HG03095 (cell line): Measurements from ENCODE around the gene CNNM4.

Experiments used
- ATAC-seq: cut with Tn5 transposase; IDR thresholded peaks from one replicate; pipeline ENCODE4 v1.9.1; 2021; ENCODE audit warnings: moderate library complexity; ENCODE audit not compliant: unreplicated experiment

Gene CNNM4

DNA sequence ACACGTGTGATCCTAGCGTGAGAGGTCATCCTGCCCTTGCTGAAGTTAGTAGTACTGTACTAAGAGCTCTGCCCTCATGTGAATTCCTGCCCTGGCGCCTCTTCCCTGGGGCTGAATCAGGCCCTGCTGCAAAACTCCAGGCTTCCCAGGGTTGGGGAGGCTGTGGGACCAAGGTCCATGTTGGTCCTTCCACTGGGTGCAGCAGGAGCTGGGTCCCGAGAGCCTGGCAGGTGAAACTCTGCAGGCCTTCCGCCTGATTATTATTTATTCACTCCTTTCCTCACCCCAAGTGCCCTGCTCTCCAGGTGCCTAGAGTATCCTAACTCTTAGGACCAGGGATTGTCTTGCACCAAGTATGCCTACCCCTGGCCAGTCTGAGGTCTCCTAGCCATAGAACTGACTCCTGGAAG is 50.1 kb downstream of the CNNM4 start:
- no peak for ATAC-seq

GRCh38 chr2:96811917-96812316 is 51.2 kb downstream of the CNNM4 start:
- no peak for ATAC-seq

DNA sequence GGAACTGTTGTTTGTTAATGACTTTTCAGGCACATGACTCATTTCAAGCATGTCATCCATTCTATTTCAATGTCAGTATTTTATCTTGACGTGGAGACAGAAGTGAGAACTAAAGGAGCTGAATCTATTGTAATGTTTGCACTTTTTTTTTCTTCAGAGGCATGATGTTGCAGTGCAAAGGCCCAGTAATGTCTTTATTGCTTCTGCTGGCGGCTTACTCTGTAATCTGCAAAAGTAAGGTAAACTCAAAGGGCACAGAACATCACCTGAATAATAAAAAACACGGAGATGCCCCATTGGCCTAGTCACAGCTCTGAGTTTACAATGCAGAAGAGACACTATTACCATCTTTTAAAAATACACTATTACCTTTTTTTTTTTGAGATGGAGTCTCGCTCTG is 53.0 kb downstream of the CNNM4 start:
- ATAC-seq = no peak

DNA sequence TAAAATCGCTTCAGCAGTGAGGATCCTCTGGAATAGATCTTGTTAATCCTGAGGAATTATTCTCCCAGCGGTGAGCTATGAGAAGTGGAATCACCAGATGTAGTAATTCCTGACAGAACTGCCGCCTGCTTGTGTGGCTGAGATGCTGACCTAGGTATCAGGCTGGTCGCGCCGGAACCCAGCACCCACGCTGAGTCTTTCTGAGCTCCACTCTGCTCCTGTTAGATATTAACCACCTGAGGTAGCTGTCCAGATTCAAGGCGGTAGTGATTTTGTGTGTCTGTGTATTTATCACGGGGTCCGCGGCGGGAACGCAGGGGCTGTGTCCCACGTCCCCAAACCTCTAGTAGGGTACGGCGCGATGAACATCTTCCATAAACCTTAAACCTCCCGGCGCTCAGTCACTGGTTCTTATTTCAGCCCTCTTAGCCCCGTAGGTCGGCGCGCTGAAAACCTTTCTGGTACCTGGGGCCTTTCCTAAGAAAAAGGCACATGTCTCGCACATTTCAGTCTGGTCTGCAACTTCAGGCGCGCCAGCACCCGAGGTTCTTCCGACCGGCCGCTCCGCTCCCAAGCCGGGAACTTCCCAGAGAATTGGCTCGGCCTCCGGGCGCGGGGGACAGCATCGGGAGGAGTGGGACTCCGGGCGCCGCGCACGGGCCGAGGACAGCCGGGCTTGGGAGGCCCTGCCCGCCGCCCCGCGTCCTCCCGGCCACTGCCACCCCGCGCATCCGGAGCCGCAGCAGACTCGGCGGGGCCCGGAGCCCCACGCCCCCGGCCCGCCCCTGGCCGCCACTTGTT is 54.8 kb downstream of the CNNM4 start:
- no peak for ATAC-seq

- peak; percentile 85 for ATAC-seq
Observed at GRCh38 chr2:96816127-96816835, 55.6 kb downstream of the CNNM4 start, which contains the start of gene CNNM3. Gene CNNM3 (plus strand): TSS chr2:96816268. CDS start chr2:96816278, 10 bp downstream.

DNA sequence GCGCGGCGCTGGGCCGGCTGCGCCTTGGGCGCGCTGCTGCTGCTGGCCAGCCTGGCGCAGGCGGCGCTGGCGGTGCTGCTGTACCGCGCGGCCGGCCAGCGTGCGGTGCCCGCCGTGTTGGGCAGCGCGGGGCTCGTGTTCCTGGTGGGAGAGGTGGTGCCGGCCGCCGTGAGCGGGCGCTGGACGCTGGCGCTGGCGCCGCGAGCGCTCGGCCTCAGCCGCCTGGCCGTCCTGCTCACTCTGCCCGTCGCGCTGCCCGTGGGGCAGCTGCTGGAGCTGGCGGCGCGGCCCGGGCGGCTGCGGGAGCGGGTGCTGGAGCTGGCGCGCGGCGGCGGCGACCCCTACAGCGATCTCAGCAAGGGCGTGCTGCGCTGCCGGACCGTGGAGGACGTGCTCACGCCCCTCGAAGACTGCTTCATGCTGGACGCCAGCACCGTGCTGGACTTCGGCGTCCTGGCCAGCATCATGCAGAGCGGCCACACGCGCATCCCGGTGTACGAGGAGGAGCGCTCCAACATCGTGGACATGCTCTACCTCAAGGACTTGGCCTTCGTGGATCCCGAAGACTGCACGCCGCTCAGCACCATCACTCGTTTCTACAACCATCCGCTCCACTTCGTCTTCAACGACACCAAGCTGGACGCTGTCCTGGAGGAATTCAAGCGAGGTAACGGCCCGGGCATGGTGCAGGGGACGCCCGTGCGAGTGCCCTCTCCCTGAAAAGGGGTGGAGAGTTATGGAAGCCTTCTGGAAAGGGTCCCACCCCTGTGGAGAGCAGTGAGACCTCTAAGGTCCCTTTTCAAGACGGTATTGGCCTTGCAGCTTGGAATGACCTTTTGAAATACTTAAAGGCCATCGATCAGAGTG is 56.4 kb downstream of the CNNM4 start:
- no peak for ATAC-seq

- ATAC-seq = no peak
Observed at GRCh38 chr2:96817882-96818281, 57.2 kb downstream of the CNNM4 start.

DNA sequence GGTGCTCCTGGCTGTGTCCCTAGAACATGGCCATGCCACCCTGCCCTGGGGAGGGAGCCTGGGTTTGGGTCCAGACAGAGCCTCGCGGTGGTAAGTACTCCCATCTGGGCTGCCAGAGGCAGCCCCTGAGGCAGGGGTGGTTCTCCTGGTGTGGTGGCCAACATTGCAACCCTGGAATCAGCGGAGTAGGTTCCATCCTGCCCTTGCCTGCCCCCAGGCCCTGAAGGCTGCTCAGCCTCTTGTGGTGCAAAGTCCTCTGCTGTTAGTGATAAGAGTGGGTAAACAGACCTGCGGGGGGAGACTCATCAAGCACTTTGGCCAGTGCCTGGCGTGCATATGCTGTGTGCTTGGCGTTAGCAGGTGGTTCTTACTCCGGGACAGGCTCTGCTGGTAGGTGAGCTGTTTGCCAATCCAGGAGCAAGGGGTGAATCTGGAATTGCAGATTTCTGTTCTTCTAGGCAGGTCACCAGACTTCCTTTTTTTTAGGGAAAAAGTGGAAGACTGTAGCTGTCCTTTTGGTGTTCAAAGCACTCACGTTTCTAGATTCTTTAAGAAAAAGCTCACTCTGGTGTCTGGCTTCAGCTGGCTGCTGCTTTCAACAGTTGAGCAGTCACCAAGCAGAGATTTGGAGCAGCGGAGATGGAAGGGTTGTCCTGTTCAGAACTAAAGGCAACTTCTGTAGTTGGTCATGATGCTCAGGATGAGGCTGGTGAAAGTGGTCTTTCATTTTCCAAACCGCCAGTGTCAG is 58.6 kb downstream of the CNNM4 start:
- ATAC-seq = no peak

- no peak for ATAC-seq
Observed at GRCh38 chr2:96819876-96820511, 59.3 kb downstream of the CNNM4 start.

DNA sequence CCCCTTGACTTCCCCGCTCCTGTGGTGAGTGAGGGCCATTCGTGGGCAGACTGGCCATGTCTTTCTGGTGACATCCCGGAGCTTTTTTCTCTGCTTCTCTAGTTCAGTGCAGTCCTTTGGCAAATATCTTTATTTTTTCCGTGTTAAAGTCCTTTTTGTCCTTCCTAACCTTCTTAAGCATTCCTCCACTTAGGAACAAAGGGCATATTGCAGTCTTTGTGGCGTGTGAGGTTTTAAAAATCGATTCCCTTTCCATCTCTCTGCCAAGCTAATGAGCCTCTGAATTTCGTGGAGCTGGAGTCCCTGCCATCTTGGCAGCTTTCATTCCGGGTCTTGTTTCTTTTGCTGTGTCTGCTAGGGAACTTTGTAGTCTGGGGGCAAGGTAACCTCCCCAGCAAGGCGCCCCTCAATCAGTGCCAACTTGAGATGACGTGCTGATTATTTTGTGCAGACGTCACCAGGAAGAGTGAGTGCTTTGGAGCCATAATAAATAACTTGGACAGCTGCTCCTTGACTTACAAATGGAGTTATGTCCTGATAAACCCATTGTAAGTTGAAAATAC is 60.5 kb downstream of the CNNM4 start:
- no peak for ATAC-seq

DNA sequence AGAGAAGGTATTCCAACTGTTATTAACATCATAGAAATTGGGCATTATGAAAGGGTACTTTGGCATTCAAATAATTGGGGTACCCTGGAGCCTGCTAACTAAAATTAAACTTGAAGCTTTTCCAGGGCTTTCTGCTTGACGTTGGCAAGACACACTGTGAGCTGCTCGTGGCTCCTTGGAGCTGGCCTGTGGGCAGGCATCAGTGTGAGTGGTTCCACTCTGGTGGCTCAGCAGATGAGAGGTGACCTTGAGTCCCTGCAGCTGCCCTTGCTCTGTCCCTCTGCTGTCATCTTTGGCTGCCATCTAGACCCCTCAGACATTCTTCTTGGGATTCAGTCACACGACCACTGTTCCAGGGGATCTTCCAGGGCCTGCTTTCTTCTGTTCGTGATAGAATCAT is 62.1 kb downstream of the CNNM4 start:
- ATAC-seq = no peak

GRCh38 chr2:96823198-96823597 is 62.5 kb downstream of the CNNM4 start:
- ATAC-seq = no peak

DNA sequence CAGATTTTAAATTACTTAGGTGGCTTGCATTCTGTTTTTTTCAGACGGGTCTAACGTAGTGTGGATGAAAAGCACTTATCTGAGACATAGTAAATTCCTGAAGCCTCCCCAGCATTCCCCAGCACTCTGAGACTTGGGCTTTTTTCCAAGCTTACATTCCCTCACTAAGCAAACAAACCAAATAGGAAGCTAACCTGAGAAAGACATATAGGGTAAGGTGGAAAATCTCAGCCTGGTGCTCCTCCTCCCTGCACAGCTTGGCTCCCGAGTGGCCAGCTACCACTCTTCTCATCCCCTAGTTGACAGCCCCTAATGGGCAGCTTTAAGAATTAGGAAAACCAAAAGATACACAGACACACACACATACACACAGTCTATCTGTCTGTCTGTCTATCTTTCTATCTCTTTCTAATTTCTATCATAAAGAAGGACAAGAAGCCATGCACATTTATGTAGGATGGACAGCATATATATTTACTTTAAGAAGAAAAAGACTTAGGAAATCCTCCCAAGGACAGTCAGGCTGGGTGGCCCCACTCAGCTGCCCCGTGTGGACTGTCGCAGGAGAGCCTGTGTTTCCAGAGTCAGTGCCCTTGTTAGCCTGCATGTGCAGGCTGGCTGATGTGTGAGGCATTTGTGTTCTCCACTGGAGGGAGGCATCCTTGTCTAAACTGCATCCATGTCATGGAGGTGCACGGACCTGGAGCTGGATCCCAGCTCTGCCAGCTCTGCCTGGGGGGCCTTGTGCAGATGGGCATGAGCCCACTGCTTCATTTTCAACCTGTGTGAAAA is 63.6 kb downstream of the CNNM4 start:
- ATAC-seq = no peak

DNA sequence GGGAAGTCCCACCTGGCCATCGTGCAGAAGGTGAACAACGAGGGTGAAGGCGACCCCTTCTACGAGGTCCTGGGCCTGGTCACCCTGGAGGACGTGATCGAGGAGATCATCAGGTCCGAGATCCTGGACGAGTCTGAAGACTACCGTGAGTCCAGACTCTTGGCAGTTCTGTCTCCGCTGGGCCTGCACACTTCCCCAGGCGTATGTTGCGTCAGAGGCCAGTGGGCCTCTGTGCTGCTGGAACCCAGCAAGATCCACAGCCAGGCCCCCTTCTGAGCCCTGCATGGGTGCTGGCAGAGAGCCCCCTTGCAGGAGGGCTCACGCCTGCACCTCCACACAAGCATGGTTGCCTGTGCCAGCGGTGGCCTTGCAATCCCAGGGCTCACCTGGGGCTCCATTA is 64.4 kb downstream of the CNNM4 start:
- no peak for ATAC-seq

DNA sequence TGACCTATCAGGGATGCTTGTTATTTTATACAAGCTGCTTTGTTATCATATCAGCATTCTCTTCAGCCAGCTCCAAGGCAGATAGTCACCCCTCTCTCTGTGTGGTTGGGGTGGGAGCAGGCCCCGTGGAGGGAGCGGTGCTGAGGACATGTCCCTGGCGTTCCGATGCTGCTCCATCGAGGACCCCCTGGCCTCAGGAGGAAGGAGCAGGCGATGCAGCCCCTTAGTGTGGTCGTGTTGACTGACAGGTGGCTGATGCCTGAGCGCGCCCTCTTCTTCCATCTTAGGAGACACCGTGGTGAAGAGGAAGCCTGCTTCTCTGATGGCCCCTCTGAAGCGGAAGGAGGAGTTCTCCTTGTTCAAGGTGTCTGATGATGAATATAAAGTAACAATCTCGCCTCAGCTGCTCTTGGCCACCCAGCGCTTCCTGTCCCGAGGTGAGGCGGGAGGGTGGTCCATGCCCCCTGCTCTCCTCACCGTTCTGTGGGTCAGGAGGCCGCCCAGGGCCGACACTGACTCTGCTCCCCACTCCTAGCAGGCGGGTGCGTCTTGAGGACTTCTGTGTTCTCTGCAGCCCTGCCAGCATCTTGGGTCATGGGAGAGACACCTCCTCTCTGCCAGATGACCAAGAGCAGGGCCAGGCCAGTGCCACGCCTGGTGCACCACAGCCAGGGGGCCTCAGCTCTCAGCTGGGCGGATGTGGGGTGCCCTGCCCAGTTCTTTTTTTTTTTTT is 66.0 kb downstream of the CNNM4 start:
- ATAC-seq = no peak

DNA sequence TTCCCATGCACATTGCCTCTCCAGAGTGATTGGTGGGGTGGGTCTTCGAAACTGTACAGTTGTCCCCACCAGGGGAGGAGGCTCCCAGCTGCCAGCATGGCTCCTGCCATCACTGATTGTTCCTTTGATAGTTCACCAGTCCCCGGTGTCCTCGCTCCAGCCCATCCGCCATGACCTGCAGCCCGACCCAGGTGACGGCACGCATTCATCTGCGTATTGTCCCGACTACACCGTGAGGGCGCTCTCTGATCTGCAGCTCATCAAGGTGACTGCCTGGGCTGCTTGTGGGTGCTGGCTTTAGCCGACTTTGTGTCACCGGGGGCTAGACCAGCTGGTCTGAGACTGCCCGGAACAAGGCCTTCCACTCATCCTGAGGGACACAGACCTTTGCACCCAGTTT is 67.7 kb downstream of the CNNM4 start:
- no peak for ATAC-seq

DNA sequence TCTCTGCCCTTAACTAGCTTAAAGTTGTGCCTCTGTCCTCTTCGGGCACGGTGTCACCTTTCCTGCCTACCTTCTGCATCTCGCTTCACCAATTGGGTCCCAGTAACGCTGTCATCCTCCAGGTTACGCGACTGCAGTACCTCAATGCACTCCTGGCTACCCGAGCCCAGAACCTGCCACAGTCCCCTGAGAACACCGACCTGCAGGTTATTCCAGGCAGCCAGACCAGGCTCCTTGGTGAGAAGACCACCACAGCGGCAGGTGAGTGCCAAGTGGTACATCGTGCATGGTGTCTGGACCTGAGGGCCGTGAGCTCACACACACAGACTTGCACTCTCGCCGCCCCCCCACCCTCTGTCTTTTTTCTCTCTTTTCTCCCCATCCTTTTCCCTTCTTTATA is 68.2 kb downstream of the CNNM4 start:
- ATAC-seq = no peak

DNA sequence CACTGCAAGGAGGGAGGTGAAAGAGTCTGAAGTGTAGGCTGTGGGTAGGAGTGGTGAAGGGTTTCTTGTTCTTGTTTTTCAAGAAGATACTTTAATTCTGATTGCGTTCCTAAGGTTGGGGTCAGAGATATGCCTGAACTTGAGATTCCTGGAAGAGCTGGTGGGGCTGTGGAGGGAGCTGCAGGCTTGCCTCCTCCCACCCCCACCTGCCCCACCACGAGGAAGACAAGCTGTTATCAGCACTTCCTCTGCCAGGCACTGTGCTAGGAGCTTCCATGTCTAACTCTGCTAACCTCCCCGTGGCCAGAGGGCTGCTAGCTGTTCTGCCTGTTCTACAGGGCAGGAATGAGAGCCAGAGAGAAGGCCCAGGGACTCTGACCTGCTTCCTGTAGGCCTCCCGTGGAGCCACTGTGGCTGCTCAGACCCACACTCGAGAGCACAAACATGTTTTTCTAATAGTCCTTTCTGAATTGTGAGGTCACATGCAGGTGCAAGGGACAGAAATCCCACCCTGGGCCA is 69.4 kb downstream of the CNNM4 start:
- ATAC-seq = no peak
